Activated naive CD8-positive, alpha-beta T cell treated with anti-CD3 and anti-CD28 coated beads, Interleukin-2, amount 50 U/mL, for 24 hours (primary cell): ENCODE data around the gene WNT9A.

Experiments
- ATAC-seq: fragments of 150-1000 bp; cut with Tn5 transposase; one replicate; pipeline ENCODE4 v1.10.0; 2021
- DNase-seq: peaks from one replicate; pipeline ENCODE4 v3.0.0; 2021
- H3K27ac Mint-ChIP-seq: one replicate; pipeline ENCODE4 v1.8.0; 2021; ENCODE audit warnings: mild to moderate bottlenecking, mixed read lengths
- H3K27me3 Mint-ChIP-seq: one replicate; pipeline ENCODE4 v1.8.0; 2021; ENCODE audit warnings: mixed read lengths
- H3K36me3 Mint-ChIP-seq: one replicate; pipeline ENCODE4 v1.8.0; 2021; ENCODE audit warnings: low read depth, mixed read lengths
- H3K4me1 Mint-ChIP-seq: one replicate; pipeline ENCODE4 v1.8.0; 2021; ENCODE audit warnings: mixed read lengths
- H3K4me3 Mint-ChIP-seq: one replicate; pipeline ENCODE4 v1.8.0; 2021; ENCODE audit warnings: mild to moderate bottlenecking, moderate library complexity, mixed read lengths
- H3K9me3 Mint-ChIP-seq: one replicate; pipeline ENCODE4 v1.8.0; 2021; ENCODE audit warnings: mixed read lengths

Gene WNT9A

DNA sequence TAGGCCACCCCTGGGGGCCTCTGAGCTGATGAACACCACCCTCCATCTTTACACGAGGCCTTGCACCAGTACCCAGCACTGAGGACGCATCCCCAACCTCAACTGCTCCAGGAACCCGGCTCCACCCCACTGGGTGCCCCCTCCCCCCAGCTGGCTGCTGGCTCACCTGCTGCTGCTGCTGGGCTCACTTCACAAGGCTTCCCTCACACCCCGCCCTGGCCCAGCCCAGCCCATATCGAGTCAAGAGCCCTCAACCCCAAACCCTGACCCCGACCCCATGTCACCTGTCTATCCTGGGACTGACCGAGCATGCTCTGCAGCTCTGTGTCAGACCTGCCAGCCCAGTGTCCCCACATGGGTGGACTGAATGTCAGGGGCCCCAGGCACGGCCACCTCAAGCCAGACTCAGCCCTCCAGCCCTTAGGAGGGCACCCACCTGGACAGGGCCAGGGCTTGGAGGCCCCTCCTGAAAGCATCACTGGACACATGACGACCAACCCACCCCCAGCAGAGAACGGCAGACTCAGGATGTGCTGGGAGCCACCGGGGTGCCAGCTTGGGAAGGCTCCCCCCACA, 21.4 kb downstream of the WNT9A start:
- no peak overlapping the region for H3K4me3 Mint-ChIP-seq
- DNase-seq: no peak
- H3K4me1 Mint-ChIP-seq: no peaks in the 10 kb centered on the region
- no peaks in the 10 kb centered on the region for H3K27me3 Mint-ChIP-seq
- no peak overlapping the region for H3K27ac Mint-ChIP-seq
- no peak for ATAC-seq
- H3K36me3 Mint-ChIP-seq: no peaks in the 10 kb centered on the region
- H3K9me3 Mint-ChIP-seq: no peaks in the 10 kb centered on the region

DNA sequence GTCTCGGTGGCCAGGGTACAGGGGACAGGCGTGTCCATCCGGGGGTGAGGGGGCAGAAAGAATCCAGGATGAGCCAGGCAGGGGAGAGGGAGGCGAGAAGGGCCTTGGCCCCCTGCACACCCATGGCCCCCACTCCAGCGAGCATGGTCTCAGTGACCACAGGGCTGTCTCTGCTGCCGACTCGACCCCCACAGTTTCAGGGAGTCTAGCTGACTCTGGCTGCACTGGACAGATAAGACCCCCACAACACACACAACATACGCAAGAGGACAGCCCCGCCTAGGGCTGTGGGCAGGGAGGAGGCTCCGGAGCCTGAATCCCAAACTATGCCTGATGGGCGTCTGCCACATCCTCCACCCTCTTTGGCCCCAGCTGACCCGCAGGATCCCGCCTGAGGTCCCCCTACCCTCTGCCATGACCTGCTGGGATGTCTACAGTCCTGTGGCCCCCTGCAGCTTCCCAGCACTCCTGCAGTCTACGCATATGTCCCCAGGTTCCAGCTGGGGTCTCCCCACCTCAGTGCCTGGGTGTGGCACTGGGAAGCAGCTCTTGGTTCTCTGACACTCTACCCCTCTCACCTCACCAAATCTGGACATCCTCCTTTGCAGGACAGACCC, 22.0 kb downstream of the WNT9A start:
- Mint-ChIP-seq H3K27me3 (no peaks in the 10 kb centered on the region), H3K27ac (no peak overlapping the region), H3K4me3 (no peak overlapping the region), H3K4me1 (no peaks in the 10 kb centered on the region), H3K36me3 (no peaks in the 10 kb centered on the region), H3K9me3 (no peaks in the 10 kb centered on the region)
- DNase-seq: no peak
- no peak for ATAC-seq

DNA sequence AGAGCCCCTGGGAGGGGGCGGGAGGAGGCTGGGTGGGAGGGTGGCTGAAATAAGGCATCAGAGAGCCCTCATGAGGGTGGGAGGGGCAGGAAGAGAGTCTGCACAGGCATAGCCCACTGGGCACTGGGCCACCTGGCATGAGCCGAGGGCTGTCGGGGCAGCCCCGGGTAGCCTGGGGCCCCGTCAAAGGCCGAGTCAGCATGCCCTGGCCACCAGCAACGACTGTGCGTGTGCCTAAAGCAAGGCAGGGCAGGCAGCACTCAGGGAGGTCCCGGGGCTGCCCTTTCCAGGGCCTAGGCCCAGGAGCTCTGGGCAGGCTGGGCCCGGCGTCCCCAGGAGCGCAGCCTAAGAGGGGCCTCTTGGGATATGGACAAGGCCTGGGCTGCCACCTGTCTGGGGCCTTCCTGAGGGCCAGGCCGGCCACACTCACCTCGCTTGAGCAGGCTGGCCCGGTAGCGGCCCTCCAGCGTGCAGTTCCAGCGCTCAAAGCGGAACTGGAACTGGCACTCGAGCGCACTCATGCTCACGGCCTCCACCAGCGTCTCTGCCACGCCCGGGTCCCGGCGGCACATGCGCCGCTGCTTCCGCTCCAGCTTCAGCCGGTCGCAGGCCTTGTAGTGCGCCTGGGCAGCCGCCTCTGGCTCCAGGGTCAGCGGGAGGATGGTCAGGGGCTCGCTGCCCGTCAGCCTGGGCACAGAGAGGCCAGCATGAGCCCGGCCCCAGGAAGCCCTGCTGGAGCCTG, 22.7 kb downstream of the WNT9A start:
- H3K9me3 Mint-ChIP-seq: no peaks in the 10 kb centered on the region
- no peak for ATAC-seq
- no peak overlapping the region for H3K27ac Mint-ChIP-seq
- H3K4me3 Mint-ChIP-seq: no peak overlapping the region
- no peaks in the 10 kb centered on the region for H3K36me3 Mint-ChIP-seq
- no peaks in the 10 kb centered on the region for H3K4me1 Mint-ChIP-seq
- H3K27me3 Mint-ChIP-seq: no peaks in the 10 kb centered on the region
- DNase-seq: no peak

DNA sequence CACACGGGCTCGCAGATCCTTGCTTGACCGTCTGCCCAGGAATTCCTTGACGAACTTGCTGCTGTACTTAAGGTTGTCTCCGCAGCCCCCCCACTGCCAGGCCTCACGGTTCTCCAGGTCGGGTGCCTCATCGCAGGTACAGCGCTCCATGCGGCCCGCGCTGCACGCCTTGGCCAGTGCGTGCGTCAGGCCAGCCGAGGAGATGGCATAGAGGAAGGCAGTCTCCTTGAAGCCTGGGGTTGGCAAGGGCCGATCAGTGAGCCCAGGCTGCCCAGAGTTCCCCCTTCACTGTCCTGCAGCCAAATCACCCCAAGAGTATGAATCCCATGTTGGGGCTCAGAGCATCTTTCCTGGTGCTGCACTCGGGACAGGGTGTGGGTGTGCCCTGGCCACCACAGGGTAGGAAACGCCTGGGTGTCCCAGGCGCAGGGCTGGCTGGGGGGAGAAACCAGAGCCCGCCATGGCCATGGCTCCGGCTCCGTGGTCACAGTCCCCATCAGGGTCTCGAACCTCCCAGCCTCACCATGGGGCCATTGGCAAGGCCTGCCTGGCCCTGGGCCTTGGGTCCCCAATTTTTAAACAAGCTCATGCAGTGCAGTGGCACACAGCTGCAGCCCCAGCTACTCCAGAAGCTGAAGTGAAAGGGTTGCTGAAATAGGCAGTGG, 23.4 kb downstream of the WNT9A start:
- no peak overlapping the region for H3K4me3 Mint-ChIP-seq
- ATAC-seq: no peak
- H3K9me3 Mint-ChIP-seq: no peaks in the 10 kb centered on the region
- H3K36me3 Mint-ChIP-seq: no peaks in the 10 kb centered on the region
- no peak overlapping the region for H3K27ac Mint-ChIP-seq
- H3K27me3 Mint-ChIP-seq: no peaks in the 10 kb centered on the region
- no peak for DNase-seq
- no peaks in the 10 kb centered on the region for H3K4me1 Mint-ChIP-seq

DNA sequence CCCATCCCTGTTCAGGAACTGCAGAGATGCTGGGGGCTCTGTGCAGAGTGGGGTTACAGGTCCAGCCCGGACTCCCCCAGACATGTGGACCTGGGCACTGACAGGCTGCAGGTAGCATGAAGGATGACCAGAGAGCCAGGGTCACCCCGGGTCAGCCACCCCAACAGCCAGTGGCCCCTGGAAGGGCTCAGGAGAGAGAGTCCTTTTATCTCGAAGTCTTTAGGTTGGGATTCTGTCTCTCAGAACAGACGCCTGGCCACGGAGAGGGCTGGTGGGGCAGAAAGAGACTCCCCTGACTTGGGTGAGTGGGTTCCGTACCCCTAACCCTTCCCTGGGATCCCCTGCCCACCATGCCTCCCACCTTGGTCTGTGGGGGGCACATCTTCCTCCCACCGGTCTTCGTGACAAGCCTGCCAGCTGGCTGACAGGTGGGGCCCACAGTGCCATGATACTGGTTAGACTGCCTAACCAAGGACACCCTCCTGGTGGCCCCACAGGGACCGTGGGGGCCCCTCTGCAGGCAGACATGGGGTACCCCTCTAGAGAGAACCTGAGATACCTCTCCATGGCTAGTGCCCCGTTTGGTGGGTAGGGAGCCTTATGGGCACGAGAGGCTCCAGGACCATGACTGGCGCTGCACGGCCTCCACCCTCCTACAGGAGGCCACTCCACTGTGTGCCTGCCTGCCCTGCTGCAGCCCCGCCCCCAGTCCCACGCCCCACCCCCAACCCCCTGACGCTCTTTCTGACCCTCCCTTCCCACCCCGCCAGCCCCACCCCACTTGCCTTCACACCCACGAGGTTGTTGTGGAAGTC, 24.2 kb downstream of the WNT9A start:
- no peak for ATAC-seq
- Mint-ChIP-seq H3K9me3 (no peaks in the 10 kb centered on the region), H3K4me1 (no peaks in the 10 kb centered on the region), H3K4me3 (no peak overlapping the region), H3K27ac (no peak overlapping the region), H3K36me3 (no peaks in the 10 kb centered on the region), H3K27me3 (no peaks in the 10 kb centered on the region)
- no peak for DNase-seq

DNA sequence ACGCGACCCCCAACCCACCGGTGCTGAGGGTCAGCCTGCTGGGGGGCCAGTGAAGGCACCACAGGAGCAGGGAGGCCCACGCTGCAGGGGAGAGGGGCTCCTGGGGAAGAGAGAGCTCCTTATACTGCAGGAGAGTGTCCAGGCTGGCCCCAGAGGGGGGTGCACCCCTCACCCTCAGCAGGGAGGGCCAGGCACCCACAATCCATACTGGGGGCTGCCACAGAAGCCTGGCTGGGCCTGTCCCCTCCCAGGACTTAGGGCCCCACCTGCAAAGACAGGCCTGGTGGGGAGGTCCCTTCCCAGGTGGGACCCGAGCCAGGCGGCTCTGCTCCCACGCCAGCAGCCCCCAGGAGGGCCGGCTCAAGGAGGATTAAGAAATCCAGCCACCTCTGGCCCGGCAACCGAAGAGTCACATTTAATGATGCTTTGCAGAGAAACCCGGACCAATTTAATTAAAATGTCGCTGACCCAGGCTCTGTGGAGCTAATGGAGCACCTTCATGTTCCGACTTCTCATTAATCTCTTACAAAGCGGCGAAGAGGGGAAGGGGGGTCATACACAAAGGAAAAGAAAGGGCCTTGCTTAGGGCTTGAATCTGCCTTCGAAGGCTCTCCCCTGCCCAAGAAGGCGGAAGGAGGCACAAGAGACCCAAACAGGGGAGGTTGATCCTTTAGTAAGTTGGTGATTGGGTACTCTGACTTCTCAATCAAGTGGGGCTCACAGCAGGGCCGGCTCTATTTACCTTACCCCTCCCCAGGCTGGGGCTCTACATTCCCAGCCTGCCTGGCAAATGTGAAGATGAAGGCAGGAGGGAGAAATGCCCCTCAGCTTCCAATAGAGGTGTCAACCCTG, 25.0 kb downstream of the WNT9A start:
- ATAC-seq: no peak
- no peak overlapping the region for H3K4me3 Mint-ChIP-seq

DNA sequence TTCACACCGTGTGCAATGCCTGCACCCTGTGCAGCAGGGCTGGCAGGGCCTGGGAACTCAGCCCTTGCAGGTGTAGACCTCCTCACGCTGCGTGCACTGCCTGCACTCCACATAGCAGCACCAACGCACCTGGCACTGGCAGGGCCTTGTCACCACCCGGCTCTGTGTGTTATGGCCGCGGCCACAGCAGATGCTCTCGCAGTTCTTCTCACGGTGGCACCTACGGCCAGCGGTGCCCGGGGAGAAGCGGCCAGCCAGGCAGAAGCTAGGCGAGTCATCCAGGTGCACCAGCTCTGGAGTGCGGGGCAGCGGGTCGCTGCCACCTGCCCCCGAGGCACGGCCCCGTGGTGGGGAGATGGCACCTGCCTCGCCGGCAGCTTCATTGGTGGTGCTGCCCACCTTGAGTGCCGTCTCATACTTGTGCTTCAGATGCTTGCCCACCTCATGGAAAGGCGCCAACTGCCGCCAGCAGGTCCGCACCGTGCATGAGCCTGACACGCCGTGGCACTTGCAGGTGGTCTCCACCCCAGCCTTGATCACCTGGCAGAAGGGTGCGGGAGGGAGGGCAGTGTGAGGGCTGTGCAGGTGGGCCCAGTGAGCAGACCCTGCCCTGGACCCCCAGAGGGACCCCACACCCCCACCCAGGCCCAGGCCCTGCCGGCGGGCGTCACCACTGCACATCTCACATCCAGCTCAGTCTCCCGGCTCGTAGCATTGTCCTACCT, 26.1 kb downstream of the WNT9A start:
- ATAC-seq: no peak
- no peak overlapping the region for H3K27ac Mint-ChIP-seq

More for the DNA sequence above, 25.0 kb downstream of the WNT9A start:
- no peak for DNase-seq
- Mint-ChIP-seq H3K27ac (no peak overlapping the region), H3K36me3 (no peaks in the 10 kb centered on the region), H3K4me1 (no peaks in the 10 kb centered on the region), H3K9me3 (no peaks in the 10 kb centered on the region), H3K27me3 (no peaks in the 10 kb centered on the region)

DNA sequence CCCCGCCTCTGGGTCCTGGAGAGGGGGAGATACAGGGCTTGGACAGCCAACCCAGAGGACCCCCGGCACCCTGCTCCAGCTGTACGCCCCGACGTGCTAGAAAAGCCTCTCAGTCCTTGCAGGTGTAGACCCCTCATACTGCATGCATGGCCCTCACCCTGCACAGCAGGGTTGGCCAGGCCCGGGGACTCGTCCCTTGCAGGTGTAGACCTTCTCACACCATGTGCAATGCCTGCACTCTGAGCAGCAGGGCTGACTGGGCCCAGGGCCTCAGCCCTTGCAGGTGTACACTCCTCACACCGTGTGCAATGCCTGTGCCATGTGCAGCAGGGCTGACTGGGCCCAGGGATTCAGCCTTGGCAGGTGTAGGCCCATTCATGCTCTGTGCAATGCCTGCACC, 26.8 kb downstream of the WNT9A start:
- ATAC-seq: no peak
- no peak overlapping the region for H3K27ac Mint-ChIP-seq
- H3K4me3 Mint-ChIP-seq: no peak overlapping the region
- no peaks in the 10 kb centered on the region for H3K9me3 Mint-ChIP-seq
- no peaks in the 10 kb centered on the region for H3K36me3 Mint-ChIP-seq
- no peak for DNase-seq
- no peaks in the 10 kb centered on the region for H3K27me3 Mint-ChIP-seq
- no peaks in the 10 kb centered on the region for H3K4me1 Mint-ChIP-seq

More for the DNA sequence above, 26.1 kb downstream of the WNT9A start:
- no peaks in the 10 kb centered on the region for H3K36me3 Mint-ChIP-seq
- H3K4me1 Mint-ChIP-seq: no peaks in the 10 kb centered on the region
- H3K4me3 Mint-ChIP-seq: no peak overlapping the region
- H3K27me3 Mint-ChIP-seq: no peaks in the 10 kb centered on the region
- no peak for DNase-seq
- H3K9me3 Mint-ChIP-seq: no peaks in the 10 kb centered on the region

DNA sequence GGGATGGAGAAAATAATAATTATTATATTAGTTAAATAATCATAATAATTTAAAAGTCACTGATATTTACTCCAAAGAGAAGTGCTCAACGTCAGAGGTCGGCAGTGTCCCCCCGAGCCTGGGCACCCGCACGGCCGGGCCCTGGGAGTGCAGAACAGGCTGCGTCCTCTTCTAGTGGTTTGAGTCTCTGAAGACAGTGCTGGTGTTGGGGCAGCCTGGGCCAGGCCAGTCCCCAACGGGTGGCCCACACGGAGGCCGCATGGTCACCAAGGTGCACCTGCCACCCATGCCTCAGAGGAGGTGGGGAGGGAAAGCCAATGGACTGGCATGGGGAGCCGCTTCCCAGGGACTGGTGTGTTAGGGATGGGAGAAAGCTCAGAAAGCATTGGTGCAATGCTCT, 27.3 kb downstream of the WNT9A start:
- no peaks in the 10 kb centered on the region for H3K9me3 Mint-ChIP-seq

DNA sequence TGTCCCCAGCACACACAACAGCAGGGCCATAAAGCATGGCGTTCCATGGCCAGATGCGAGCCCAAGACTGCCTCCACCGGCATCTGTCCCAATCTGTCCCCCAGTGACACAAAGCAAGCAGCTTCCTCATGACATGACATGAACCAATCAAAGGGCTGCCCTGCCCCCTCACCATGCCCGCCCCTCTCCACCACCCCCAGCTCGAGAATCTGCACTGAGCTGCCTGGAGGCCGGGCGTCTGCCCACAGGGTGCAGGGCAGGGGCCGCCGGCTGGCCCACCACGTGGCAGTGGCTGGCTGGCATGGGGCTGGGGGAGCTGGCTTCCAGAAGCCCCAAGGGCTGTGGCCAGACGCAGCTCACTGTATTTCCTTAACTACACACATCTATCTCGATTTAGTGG, 27.8 kb downstream of the WNT9A start:
- Mint-ChIP-seq H3K36me3 (no peaks in the 10 kb centered on the region), H3K4me3 (no peak overlapping the region), H3K27me3 (no peaks in the 10 kb centered on the region), H3K4me1 (no peaks in the 10 kb centered on the region), H3K27ac (no peak overlapping the region), H3K9me3 (no peaks in the 10 kb centered on the region)
- no peak for ATAC-seq
- DNase-seq: no peak

More for the DNA sequence above, 27.3 kb downstream of the WNT9A start:
- no peaks in the 10 kb centered on the region for H3K36me3 Mint-ChIP-seq
- no peaks in the 10 kb centered on the region for H3K4me1 Mint-ChIP-seq
- H3K4me3 Mint-ChIP-seq: no peak overlapping the region
- ATAC-seq: no peak
- H3K27ac Mint-ChIP-seq: no peak overlapping the region
- H3K27me3 Mint-ChIP-seq: no peaks in the 10 kb centered on the region
- no peak for DNase-seq

DNA sequence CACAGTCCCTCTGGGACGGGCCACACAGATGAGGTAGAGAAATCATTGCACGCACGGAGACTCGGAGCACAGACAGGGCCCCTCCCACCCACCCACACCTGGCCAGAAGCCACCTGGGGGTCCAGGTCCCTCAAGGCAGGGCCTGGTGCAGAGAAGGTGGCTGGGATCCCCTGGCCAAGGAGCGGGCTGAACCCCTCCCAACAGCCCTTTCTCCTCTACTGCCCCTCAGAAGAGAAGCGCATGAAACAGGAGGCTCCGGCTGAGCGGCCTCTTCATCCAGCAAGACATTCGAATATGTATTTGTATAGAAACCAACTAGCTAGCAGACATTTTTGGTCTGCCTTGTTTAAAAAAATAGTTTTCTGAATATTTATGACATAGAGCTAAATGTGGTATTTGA, 29.0 kb downstream of the WNT9A start:
- Mint-ChIP-seq H3K9me3 (no peaks in the 10 kb centered on the region), H3K36me3 (no peaks in the 10 kb centered on the region), H3K4me3 (no peak overlapping the region), H3K27ac (no peak overlapping the region), H3K4me1 (no peaks in the 10 kb centered on the region), H3K27me3 (no peaks in the 10 kb centered on the region)
- ATAC-seq (no peak), DNase-seq (no peak)

DNA sequence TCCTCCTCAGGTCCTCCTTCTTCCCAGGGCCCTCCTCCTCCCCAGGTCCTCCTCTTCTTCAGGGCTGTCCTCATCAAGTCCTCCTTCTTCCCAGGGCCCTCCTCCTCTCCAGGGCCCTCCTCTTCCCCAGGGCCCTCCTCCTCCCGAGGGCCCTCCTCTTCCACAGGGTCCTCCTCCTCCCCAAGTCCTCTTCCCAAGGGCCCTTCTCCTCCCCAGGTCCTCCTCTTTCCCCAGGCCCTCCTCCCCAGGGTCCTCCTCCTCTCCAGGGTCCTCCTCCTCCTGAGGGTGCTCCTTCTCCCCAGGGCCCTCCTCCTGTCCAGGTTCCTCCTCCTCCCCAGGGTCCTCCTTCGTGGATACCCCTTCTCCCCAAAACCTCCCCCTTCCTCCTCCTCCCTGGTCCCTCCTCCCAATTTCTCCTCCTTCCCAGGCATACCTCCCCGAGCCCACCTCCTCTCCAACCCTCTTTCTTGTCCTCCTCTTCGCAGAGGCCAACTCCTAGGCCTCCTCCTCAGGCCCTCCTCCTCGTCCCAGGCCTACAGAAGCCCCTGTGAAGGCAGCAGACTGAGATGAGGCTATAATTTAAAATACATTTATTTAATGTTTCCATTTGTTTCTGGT, 29.5 kb downstream of the WNT9A start:
- DNase-seq: no peak
- H3K36me3 Mint-ChIP-seq: no peaks in the 10 kb centered on the region
- H3K27ac Mint-ChIP-seq: no peak overlapping the region
- no peaks in the 10 kb centered on the region for H3K27me3 Mint-ChIP-seq
- H3K4me1 Mint-ChIP-seq: no peaks in the 10 kb centered on the region
- no peak for ATAC-seq
- no peaks in the 10 kb centered on the region for H3K9me3 Mint-ChIP-seq
- H3K4me3 Mint-ChIP-seq: no peak overlapping the region
